ENCODE data around the gene ADARB2. TPM values are rescaled to one million over a fixed set of nuclear protein-coding genes. Genes with fewer than 3 reads are reported as not detected.

Gene ADARB2
- total RNA-seq, 3 donors from 2014 or later (not counting 1 experiment from before 2014, with no cell fraction given): 0.27 to 0.78 (median 0.40) TPM

- no peak overlapping the region for H3K27ac Mint-ChIP-seq
- intact Hi-C loops (cut with micrococcal nuclease): no loop called here
- no peak for TF ChIP-seq CTCF (IDR thresholded peaks at IDR 0.05)
- 84% methylated on average over 22 of the region's 22 CpGs for WGBS (ENCODE audit: insufficient coverage)
- no peaks in the 10 kb centered on the region for H3K4me1 Mint-ChIP-seq
- no peak for ATAC-seq
- no peaks in the 10 kb centered on the region for H3K36me3 ChIP-seq (ENCODE audit: control insufficient read depth, insufficient read depth, low read length)
- no peaks in the 10 kb centered on the region for H3K27me3 ChIP-seq (ENCODE audit: control insufficient read depth, insufficient read depth, low read length)
- H3K4me3 ChIP-seq (ENCODE audit: low read length): no peak overlapping the region
- no peaks in the 10 kb centered on the region for H3K9me3 Mint-ChIP-seq
- DNase-seq: no peak
- H3K4me3 Mint-ChIP-seq: no peak overlapping the region
- no peak overlapping the region for H3K27ac ChIP-seq (ENCODE audit: low read length)
- peaks cover 5 to 15% of the 10 kb centered on the region in 2 donors for H3K27me3 Mint-ChIP-seq (ENCODE audit: low read depth in 2 of 2)
- H3K9me3 ChIP-seq (ENCODE audit: control insufficient read depth, insufficient read depth, low read length): no peaks in the 10 kb centered on the region
- no peaks in the 10 kb centered on the region for H3K4me1 ChIP-seq (ENCODE audit: control insufficient read depth, insufficient read depth, low read length)
- H3K36me3 Mint-ChIP-seq: no peaks in the 10 kb centered on the region
Observed at GRCh38 chr10:1190791-1191490, 546.4 kb downstream of the ADARB2 start.

GRCh38 chr10:1190052-1190395 lies 547.3 kb downstream of the ADARB2 start:
- no peaks in the 10 kb centered on the region for H3K36me3 Mint-ChIP-seq
- no peaks in the 10 kb centered on the region for H3K9me3 ChIP-seq (ENCODE audit: control insufficient read depth, insufficient read depth, low read length)
- intact Hi-C loops (cut with micrococcal nuclease): no loop called here
- no peak overlapping the region for H3K27ac Mint-ChIP-seq
- ATAC-seq (no peak), DNase-seq (no peak)
- no peaks in the 10 kb centered on the region for H3K4me1 ChIP-seq (ENCODE audit: control insufficient read depth, insufficient read depth, low read length)
- no peaks in the 10 kb centered on the region for H3K27me3 ChIP-seq (ENCODE audit: control insufficient read depth, insufficient read depth, low read length)
- no peaks in the 10 kb centered on the region for H3K9me3 Mint-ChIP-seq
- H3K4me3 ChIP-seq (ENCODE audit: low read length): no peak overlapping the region
- TF ChIP-seq CTCF (IDR thresholded peaks at IDR 0.05): no peak
- 93% methylated on average over 12 of the region's 12 CpGs for WGBS (ENCODE audit: insufficient coverage)
- H3K36me3 ChIP-seq (ENCODE audit: control insufficient read depth, insufficient read depth, low read length): no peaks in the 10 kb centered on the region
- H3K27me3 Mint-ChIP-seq (ENCODE audit: low read depth in 2 of 2): peaks cover 3 to 9% of the 10 kb centered on the region in 2 donors
- no peaks in the 10 kb centered on the region for H3K4me1 Mint-ChIP-seq
- H3K4me3 Mint-ChIP-seq: no peak overlapping the region
- no peak overlapping the region for H3K27ac ChIP-seq (ENCODE audit: low read length)

GRCh38 chr10:1189166-1190051 lies 547.9 kb downstream of the ADARB2 start:
- H3K4me1 Mint-ChIP-seq: no peaks in the 10 kb centered on the region
- H3K4me3 ChIP-seq (ENCODE audit: low read length): no peak overlapping the region
- no peaks in the 10 kb centered on the region for H3K36me3 ChIP-seq (ENCODE audit: control insufficient read depth, insufficient read depth, low read length)
- ATAC-seq (no peak), DNase-seq (no peak)
- no peaks in the 10 kb centered on the region for H3K9me3 ChIP-seq (ENCODE audit: control insufficient read depth, insufficient read depth, low read length)
- H3K9me3 Mint-ChIP-seq: no peaks in the 10 kb centered on the region
- intact Hi-C loops (cut with micrococcal nuclease): no loop called here
- no peaks in the 10 kb centered on the region for H3K4me1 ChIP-seq (ENCODE audit: control insufficient read depth, insufficient read depth, low read length)
- H3K27ac ChIP-seq (ENCODE audit: low read length): no peak overlapping the region
- TF ChIP-seq CTCF (IDR thresholded peaks at IDR 0.05): no peak
- no peaks in the 10 kb centered on the region for H3K27me3 ChIP-seq (ENCODE audit: control insufficient read depth, insufficient read depth, low read length)
- H3K4me3 Mint-ChIP-seq: no peak overlapping the region
- no peak overlapping the region for H3K27ac Mint-ChIP-seq
- no peaks in the 10 kb centered on the region for H3K36me3 Mint-ChIP-seq
- WGBS (ENCODE audit: insufficient coverage): 87% methylated on average over 21 of the region's 26 CpGs
- peaks cover 3 to 5% of the 10 kb centered on the region in 2 donors for H3K27me3 Mint-ChIP-seq (ENCODE audit: low read depth in 2 of 2)
